Measurements from ENCODE around the gene MEIOSIN.

MEIOSIN gene

DNA sequence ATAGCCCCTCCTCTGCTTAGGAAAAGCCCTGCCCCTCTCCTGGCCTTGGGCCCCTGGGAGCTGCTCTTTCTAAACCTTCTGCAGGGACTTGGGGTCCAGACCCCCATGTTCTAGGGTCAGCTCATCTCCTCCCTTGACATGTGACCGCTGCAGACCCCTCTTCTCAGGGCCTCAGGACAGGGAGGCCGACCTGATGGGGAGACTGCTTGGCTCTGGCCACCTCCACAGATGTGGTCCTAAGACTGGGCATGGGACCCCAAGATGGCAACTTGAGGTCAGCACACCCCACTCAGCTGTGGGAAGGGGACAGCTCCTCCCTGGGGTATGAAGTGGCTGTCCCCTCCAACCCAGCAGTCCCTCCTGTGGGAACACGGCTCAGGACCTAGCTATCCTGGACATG, 39.7 kb downstream of the MEIOSIN start:
- DNase-seq, result no peak
- H3K27ac Mint-ChIP-seq, result no peak overlapping the region
- H3K27me3 Mint-ChIP-seq (ENCODE audit: low read depth, poor library complexity), result peaks cover 3% of the 10 kb centered on the region
- no peak overlapping the region for H3K4me3 Mint-ChIP-seq
- TF ChIP-seq, protein P1, sequence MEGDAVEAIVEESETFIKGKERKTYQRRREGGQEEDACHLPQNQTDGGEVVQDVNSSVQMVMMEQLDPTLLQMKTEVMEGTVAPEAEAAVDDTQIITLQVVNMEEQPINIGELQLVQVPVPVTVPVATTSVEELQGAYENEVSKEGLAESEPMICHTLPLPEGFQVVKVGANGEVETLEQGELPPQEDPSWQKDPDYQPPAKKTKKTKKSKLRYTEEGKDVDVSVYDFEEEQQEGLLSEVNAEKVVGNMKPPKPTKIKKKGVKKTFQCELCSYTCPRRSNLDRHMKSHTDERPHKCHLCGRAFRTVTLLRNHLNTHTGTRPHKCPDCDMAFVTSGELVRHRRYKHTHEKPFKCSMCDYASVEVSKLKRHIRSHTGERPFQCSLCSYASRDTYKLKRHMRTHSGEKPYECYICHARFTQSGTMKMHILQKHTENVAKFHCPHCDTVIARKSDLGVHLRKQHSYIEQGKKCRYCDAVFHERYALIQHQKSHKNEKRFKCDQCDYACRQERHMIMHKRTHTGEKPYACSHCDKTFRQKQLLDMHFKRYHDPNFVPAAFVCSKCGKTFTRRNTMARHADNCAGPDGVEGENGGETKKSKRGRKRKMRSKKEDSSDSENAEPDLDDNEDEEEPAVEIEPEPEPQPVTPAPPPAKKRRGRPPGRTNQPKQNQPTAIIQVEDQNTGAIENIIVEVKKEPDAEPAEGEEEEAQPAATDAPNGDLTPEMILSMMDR (IDR thresholded peaks at IDR 0.05), result no peak
- no peaks in the 10 kb centered on the region for H3K9me3 Mint-ChIP-seq
- H3K36me3 Mint-ChIP-seq (ENCODE audit: low read depth), result peaks cover 30% of the 10 kb centered on the region
- peaks cover 20% of the 10 kb centered on the region for H3K4me1 Mint-ChIP-seq

DNA sequence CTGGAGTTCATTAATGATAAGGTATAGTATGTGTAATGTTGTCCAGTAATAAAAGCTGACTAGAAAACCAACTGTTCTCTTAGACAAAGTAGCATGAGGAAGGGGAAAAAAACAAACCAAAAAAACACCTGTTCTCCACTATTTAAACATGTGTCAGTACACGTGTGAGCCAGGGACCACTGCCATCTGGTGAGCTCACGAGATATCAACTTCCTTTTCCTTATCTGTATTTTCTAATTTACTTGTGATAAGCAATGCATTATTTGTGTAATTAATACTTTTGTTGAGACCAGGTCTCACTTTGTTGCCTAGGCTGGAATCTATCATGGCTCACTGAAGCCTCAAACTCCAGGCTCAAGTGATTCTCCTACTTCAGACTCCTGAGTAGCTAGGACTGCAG, 40.1 kb downstream of the MEIOSIN start:
- Mint-ChIP-seq H3K27ac (no peak overlapping the region), H3K4me3 (no peak overlapping the region), H3K4me1 (peaks cover 21% of the 10 kb centered on the region), H3K9me3 (no peaks in the 10 kb centered on the region), H3K27me3 (ENCODE audit: low read depth, poor library complexity) (peaks cover 3% of the 10 kb centered on the region), H3K36me3 (ENCODE audit: low read depth) (peaks cover 31% of the 10 kb centered on the region)
- TF ChIP-seq, protein P1 (IDR thresholded peaks at IDR 0.05), result no peak
- DNase-seq, result no peak

DNA sequence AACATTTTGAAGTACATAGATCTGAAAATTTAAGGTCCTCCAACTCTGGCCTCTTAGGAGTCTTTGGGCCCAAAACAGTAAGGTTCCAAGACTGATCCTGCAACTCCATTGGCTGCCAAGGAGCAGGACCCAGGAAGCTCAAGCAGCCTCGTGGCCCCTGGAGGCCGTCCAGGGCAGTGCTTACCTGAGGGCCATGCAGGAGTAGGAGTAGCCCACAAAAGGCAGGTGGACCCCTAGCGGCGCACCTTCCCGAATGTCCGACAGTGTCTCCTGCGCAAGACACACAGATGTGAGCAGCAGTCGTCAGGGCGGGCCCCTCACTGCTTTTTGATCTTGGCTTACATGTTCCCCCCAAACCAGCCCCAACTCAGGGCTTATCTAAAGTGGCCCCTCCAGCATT, 41.5 kb downstream of the MEIOSIN start:
- no peak overlapping the region for H3K4me3 Mint-ChIP-seq

DNA sequence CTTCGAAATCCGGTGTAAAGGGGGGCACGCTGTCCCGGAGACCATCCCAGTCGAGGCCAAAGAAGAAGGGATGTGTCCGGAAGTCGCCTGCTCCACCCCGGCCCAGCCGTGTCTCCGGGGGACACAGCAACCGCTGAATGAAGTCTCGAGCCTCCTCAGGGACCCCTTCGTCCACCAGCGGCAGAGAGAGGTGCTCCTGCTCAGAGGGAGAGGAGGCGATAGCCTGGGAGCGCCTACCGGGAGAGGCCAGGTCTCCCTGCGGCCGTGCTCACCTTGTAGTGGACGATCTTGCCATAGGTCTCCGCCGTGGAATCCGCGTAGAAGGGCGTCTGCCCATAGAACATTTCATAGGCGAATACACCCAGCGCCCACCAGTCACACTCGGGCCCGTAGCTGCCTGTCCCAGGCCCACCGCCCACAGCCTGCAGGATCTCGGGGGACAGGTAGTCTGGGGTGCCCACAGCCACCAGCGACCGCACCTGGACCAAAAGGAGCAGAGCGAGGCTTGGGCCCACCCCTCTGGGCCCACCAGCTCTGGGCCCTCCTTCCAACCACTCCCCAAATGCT, 44.2 kb downstream of the MEIOSIN start:
- Mint-ChIP-seq H3K4me3 (no peak overlapping the region), H3K27ac (no peak overlapping the region), H3K4me1 (peaks cover 34% of the 10 kb centered on the region), H3K36me3 (ENCODE audit: low read depth) (peaks cover 35% of the 10 kb centered on the region), H3K27me3 (ENCODE audit: low read depth, poor library complexity) (peaks cover 3% of the 10 kb centered on the region), H3K9me3 (no peaks in the 10 kb centered on the region)
- DNase-seq, result no peak
- TF ChIP-seq, protein P1 (IDR thresholded peaks at IDR 0.05), result no peak

More for the DNA sequence above, 41.5 kb downstream of the MEIOSIN start:
- Mint-ChIP-seq H3K9me3 (no peaks in the 10 kb centered on the region), H3K4me1 (peaks cover 31% of the 10 kb centered on the region), H3K27ac (no peak overlapping the region), H3K27me3 (ENCODE audit: low read depth, poor library complexity) (peaks cover 3% of the 10 kb centered on the region), H3K36me3 (ENCODE audit: low read depth) (peaks cover 39% of the 10 kb centered on the region)
- no peak for DNase-seq
- TF ChIP-seq, protein P1 (IDR thresholded peaks at IDR 0.05), result no peak

DNA sequence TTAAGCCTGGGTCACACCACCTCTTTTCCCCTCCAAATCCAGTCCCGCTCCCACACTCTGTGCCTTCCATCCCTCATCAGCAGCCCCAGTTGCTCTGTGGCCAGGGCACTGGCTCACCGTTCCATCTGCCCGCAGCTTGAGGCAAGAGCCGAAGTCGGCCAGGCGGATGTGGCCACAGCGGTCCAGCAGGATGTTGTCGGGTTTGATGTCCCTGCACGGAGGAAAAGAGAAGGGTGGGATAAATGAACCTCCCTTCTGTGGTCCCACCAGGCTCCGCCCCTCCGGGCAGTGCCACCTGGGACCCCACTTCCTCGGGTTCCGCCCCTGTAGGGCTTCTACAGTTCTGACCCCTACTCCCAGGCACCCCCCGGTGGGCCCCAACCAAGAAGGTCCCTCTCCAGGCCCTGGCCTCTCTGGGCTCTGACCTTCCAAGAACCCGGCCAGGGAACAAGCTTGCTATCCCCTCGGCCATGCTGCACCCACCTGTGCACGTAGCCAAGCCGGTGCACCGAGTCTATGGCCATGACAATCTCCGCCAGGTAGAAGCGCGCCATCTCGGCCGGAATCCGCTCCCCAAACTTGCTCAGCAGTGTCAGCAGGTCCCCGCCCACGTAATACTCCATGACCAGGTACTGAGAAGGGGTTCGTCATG, 44.9 kb downstream of the MEIOSIN start:
- Mint-ChIP-seq H3K9me3 (no peaks in the 10 kb centered on the region), H3K27me3 (ENCODE audit: low read depth, poor library complexity) (peaks cover 3% of the 10 kb centered on the region), H3K4me3 (peak overlapping the region; percentile 85), H3K4me1 (peaks cover 38% of the 10 kb centered on the region), H3K27ac (no peak overlapping the region), H3K36me3 (ENCODE audit: low read depth) (peaks cover 34% of the 10 kb centered on the region)
- TF ChIP-seq, protein P1 (IDR thresholded peaks at IDR 0.05), result no peak
- no peak for DNase-seq

Measured in nephron progenitor cell (in vitro differentiated cells).